Heart right ventricle (tissue), 16 donors: ENCODE results near the gene COL23A1. TPM values are rescaled to one million over a fixed set of nuclear protein-coding genes. Genes with fewer than 3 reads are reported as not detected.

Experiments used
- ATAC-seq, 8 donors: fragments of 200-7000 bp; cut with Tn5 transposase; one replicate each; pipeline ENCODE4 v1.9.1; 2020; ENCODE audit warnings: mild to moderate bottlenecking in 8 of 8, moderate library complexity in 8 of 8, moderate number of reproducible peaks in 1 of 8
- DNase-seq, 2 donors: peaks; one replicate each; pipeline ENCODE4 v3.0.0-alpha.2; 2020
- H3K27ac ChIP-seq, 10 donors: fragments of 200-600 bp; sonication (generic) in 2 of 10; one replicate each; pipeline versions ENCODE4 v1.5.0 to v1.8.0; 2020 to 2022; ENCODE audit warnings: mild to moderate bottlenecking in 3 of 10
- H3K27me3 ChIP-seq, 7 donors: fragments of 200-600 bp; one replicate each; pipeline ENCODE4 v1.8.0; 2021 to 2022; ENCODE audit warnings: mild to moderate bottlenecking in 2 of 7
- H3K36me3 ChIP-seq, 9 donors: fragments of 200-600 bp; sonication (generic) in 1 of 9; one replicate each; pipeline versions ENCODE4 v1.5.0 to v1.8.0; 2020 to 2022; ENCODE audit warnings: mild to moderate bottlenecking in 2 of 9
- H3K4me1 ChIP-seq, 9 donors: fragments of 200-600 bp; sonication (generic) in 1 of 9; one replicate each; pipeline versions ENCODE4 v1.5.0 to v1.8.0; 2020 to 2022; ENCODE audit warnings: mild to moderate bottlenecking in 4 of 9
- H3K4me3 ChIP-seq, 10 donors: fragments of 200-600 bp; sonication (generic) in 2 of 10; one replicate each; pipeline versions ENCODE4 v1.5.0 to v1.8.0; 2020 to 2022; ENCODE audit warnings: mild to moderate bottlenecking in 7 of 10, moderate library complexity in 2 of 10
- H3K9me3 ChIP-seq, 11 donors: fragments of 200-600 bp in 10 of 11; sonication (generic) in 2 of 11; one replicate each; pipeline versions ENCODE4 v1.5.0 to v1.8.0; 2013 to 2022; ENCODE audit warnings: mild to moderate bottlenecking in 2 of 11, control low read depth in 1 of 11, moderate library complexity in 1 of 11
- whole genome bisulfite sequencing, 2 donors: extraction: QIAGEN DNeasy Blood & Tissue Kit; methylation state at CpG; one replicate each; pipeline ENCODE4 v1.1.7; 2013; ENCODE audit warnings: inconsistent platforms in 1 of 2; 5-methylcytosine and 5-hydroxymethylcytosine counted together
- intact Hi-C, 10 donors: fragments of 100-400 bp; cut with DNase I; formaldehyde crosslinking; loops; one replicate each; pipeline versions ENCODE4 v1.11.1 to v1.14.2; 2022
- polyA plus RNA-seq, 2 donors: library from polyadenylated mRNA; stranded (reverse); fragments of 200-250 nt; gene quantifications; one replicate each; pipeline ENCODE4 v1.2.3, GENCODE V29; 2013
- total RNA-seq, 10 donors: library from RNA; stranded (reverse); fragmentation: NEBNext Ultra II Directional in 3 of 10; extraction: Animal tissue kit (Norgen Biotek cat#: 25700) in 3 of 10; gene quantifications; one replicate each; pipeline versions ENCODE4 v1.2.1 to v1.2.4, GENCODE V29; 2021 to 2023
- TF ChIP-seq, protein P1 (sequence below), 9 donors: fragments of 200-600 bp; sonication (generic) in 2 of 9; IDR thresholded peaks; one replicate each; pipeline versions ENCODE4 v1.5.0 to v1.8.0; 2021 to 2022; ENCODE audit warnings: antibody characterized with exemption in 9 of 9, mild to moderate bottlenecking in 5 of 9, moderate library complexity in 1 of 9
- donor health status: Arrhythmogenic right ventricular cardiomyopathy.
- donor health status: ischemic (EF 13 %, LVEDD 7.1; RV severe dilation, severe dysfunction).
- donor health status: healthy with polysubstance abuse.
- donor health status: DM: no; HTN: yes; CAD: no.
- donor health status: DM: no; HTN: no; CAD: no.
- donor health status: ischemic (EF 25% LVEDD 6.9; RV normal size, moderate dysfunction).
- donor health status: ischemic (EF 25% LVEDD 5.7; RV mildly dilated, moderate dysfunction).
- donor health status: healthy.
- donor health status: DM: yes; HTN: yes; CAD: no.
- donor health status: Ischemic cardiomyopathy.
- donor health status: ischemic (EF 35%, LVEDD 5.7; RV mildly dilated, moderate dysfunction).
- donor health status: nonischemic (EF 11% LVEDD 7.7; RV severe dilation, severe dysfunction).
- donor health status: DM: yes; HTN: yes; CAD: no.
- donor health status: PGD.
- donor health status: ischemic (EF 29% LVEDD 5.4; RV normal size, mild dysfunction).
- donor health status: nonischemic (EF 23%, LVEDD 6.1; RV moderate dilation, normal function).

COL23A1 gene
- total and polyA plus RNA-seq, 12 donors = 8.9 to 29.0 (median 16.2) TPM

DNA sequence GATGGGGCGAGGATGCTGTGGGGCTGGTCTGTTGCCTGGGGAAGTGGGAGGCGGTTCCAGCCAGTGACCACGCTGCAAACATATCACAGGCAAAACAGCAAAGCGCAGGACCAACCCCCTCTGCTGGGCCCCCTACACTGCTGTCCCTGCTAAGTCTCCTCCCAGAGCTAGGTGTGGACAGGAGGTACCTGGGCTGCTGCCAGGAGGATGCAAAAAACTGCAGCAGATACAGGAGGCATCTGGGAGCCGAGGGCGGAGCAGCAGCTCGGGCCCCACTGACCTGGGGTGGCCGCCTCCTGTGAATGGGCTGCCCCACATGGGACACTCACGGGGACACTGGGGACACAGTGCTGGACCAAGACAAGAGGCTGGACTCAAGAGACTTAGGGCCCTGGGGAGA, 309.6 kb downstream of the COL23A1 start:
- no peak overlapping the region for H3K27ac ChIP-seq
- 72 to 85% methylated on average over 9 of the region's 9 CpGs for WGBS, 2 donors
- intact Hi-C loops = loop anchor here (1.0 to 10.0 kb wide), 12 partner anchors 174 to 1212 kb away; partner anchors contain the start of gene COL23A1 (in 8 of the 10)
- no peak overlapping the region for H3K4me3 ChIP-seq
- H3K9me3 ChIP-seq = peaks cover 0 to 18% (median 8%) of the 10 kb centered on the region in 11 donors
- DNase-seq (no peak), ATAC-seq (peak in 1 of 8 donors; percentile 5)
- TF ChIP-seq, protein P1, sequence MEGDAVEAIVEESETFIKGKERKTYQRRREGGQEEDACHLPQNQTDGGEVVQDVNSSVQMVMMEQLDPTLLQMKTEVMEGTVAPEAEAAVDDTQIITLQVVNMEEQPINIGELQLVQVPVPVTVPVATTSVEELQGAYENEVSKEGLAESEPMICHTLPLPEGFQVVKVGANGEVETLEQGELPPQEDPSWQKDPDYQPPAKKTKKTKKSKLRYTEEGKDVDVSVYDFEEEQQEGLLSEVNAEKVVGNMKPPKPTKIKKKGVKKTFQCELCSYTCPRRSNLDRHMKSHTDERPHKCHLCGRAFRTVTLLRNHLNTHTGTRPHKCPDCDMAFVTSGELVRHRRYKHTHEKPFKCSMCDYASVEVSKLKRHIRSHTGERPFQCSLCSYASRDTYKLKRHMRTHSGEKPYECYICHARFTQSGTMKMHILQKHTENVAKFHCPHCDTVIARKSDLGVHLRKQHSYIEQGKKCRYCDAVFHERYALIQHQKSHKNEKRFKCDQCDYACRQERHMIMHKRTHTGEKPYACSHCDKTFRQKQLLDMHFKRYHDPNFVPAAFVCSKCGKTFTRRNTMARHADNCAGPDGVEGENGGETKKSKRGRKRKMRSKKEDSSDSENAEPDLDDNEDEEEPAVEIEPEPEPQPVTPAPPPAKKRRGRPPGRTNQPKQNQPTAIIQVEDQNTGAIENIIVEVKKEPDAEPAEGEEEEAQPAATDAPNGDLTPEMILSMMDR (IDR thresholded peaks at IDR 0.05) = no peak
- H3K36me3 ChIP-seq = no peaks in the 10 kb centered on the region
- peaks cover 0 to 23% (median 10%) of the 10 kb centered on the region in 9 donors for H3K4me1 ChIP-seq
- H3K27me3 ChIP-seq = peaks cover 0 to 21% (median 3%) of the 10 kb centered on the region in 7 donors

DNA sequence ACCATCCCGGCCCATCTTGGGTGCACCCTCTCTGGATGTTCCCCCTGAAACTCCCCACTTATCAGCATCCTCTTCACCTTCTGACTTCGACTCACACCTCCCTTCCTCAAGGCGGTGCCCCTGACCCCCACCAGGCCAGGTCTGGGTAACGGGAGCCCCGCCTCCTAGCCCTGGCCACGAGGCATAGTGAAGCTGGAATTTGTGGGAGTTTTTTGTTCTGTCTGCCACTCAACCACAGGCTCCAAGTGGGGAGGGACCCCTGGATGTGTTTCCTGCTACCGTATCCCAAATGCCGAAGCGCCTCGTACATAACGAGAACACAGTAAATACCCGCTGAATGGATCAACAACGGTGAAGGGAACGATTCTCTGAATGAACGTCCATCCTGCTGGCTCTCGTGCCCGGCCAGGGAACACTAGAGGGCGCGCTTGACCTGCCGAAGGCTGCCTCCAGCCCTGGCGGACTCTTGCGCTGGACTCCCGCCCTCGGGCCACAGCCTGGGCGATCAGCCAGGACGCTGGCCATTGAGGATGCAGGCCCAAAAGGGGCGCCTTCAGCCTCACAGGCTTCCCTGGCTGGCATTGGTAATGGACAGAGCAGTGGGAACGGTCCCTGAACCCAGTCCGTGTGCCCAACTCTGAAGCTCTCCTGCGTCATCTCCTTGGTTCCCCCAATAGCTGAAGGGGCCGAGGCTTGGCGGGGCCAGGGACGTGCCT, 310.3 kb downstream of the COL23A1 start:
- H3K4me3 ChIP-seq = no peak overlapping the region
- peaks cover 0 to 21% (median 8%) of the 10 kb centered on the region in 11 donors for H3K9me3 ChIP-seq
- DNase-seq (peak; percentile 89 to 93), ATAC-seq (peak; percentile 87 to 97 (median 93))
- peaks cover 0 to 16% (median 4%) of the 10 kb centered on the region in 9 donors for H3K4me1 ChIP-seq
- H3K36me3 ChIP-seq = no peaks in the 10 kb centered on the region
- WGBS, 2 donors = 18 to 21% methylated on average over 33 of the region's 33 CpGs
- TF ChIP-seq, protein P1 (IDR thresholded peaks at IDR 0.05) = peak; percentile 87 to 98 (median 96)
- peaks cover 0 to 21% (median 3%) of the 10 kb centered on the region in 7 donors for H3K27me3 ChIP-seq
- intact Hi-C loops = loop anchor here (1.0 to 10.0 kb wide), 13 partner anchors 175 to 1212 kb away; partner anchors contain the start of gene COL23A1 (in 9 of the 10)
- H3K27ac ChIP-seq = no peak overlapping the region

DNA sequence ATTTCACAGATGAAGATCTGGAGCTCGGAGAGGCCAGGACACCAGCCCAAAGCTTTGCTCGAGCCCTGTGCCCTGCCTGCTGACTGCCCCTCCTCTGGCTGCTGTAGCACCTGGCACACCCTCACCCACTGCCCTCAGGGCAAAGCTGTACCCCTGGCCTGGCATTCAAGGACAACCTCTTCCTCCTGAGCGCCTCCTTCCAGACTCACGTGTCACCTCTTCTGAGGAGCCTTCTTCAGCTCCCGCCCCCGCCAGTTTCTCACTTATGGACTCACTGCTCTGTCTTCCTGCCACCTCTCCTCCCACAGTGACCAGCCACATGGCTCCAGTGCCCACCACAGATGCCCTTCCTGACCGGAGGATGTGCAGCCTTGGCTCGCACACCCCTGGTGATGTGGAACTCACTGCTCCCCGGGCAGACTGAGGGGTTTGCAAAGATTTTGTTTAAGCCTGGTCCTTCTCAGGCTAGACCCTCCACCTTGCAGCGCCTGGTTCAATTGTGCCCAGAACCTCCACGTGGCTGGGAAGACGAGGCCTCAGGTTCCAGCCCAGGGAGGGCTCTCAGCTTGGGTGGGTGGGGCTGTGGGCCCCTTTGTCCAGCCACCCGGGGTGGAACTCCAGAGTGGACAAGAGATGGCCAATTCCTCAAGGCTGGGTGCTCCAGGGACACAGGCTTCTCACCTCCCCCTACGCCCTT, 311.0 kb downstream of the COL23A1 start:
- peaks cover 0 to 19% (median 6%) of the 10 kb centered on the region in 11 donors for H3K9me3 ChIP-seq
- H3K4me3 ChIP-seq = no peak overlapping the region
- WGBS, 2 donors = 80 to 87% methylated on average over 14 of the region's 14 CpGs
- H3K27me3 ChIP-seq = peaks cover 0 to 21% (median 3%) of the 10 kb centered on the region in 7 donors
- DNase-seq (no peak), ATAC-seq (peak in 2 of 8 donors; percentile 3)
- TF ChIP-seq, protein P1 (IDR thresholded peaks at IDR 0.05) = no peak
- H3K4me1 ChIP-seq = peaks cover 0 to 14% (median 3%) of the 10 kb centered on the region in 9 donors
- no peaks in the 10 kb centered on the region for H3K36me3 ChIP-seq
- intact Hi-C loops = loop anchor here in 3 of 10 donors (2.0 to 10.0 kb wide), 4 partner anchors 272 to 566 kb away; partner anchors contain the start of gene COL23A1 (in 1 of the 3)
- no peak overlapping the region for H3K27ac ChIP-seq

DNA sequence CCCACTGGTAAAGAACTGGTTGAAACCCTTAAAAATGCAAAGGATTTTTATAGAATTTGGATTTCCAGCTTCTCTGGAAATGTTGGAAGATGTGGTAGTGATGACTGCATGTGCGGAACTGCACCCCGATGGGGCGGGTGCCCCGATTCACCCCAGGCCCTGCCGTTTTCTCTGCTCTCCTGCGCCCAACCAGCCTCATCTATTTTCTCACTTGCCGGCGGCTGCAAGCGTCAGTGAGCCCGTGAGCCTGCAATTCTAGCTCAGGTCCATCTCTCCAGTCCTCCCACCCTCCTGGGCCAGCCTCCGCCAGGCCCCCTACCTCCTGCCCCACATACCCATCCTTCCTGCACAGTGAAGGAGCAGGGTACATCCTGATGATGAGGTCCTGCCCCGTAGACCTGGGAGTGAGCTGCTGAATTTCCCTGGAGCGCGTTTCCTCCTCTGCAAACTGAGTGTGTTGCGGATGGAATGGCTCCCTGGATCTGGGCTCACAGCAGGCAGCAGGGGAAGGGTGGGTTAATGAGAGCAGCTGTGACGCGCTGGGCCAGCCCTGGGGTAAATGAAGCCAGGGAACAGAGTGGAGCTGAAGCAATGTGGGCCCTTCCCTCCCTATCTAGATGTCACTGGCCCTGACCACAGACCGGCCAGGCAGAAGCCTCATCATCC, 311.7 kb downstream of the COL23A1 start:
- H3K27ac ChIP-seq = no peak overlapping the region
- DNase-seq = no peak
- H3K9me3 ChIP-seq = peaks cover 0 to 12% (median 0%) of the 10 kb centered on the region in 11 donors
- no peak for ATAC-seq
- WGBS, 2 donors = 76 to 83% methylated on average over 18 of the region's 18 CpGs
- intact Hi-C loops = loop anchor here in 3 of 10 donors (2.0 to 10.0 kb wide), 4 partner anchors 272 to 566 kb away; partner anchors contain the start of gene COL23A1 (in 1 of the 3)
- TF ChIP-seq, protein P1 (IDR thresholded peaks at IDR 0.05) = no peak
- H3K4me1 ChIP-seq = peaks cover 0 to 14% (median 3%) of the 10 kb centered on the region in 9 donors
- H3K36me3 ChIP-seq = no peaks in the 10 kb centered on the region
- H3K27me3 ChIP-seq = peaks cover 0 to 21% (median 3%) of the 10 kb centered on the region in 7 donors
- no peak overlapping the region for H3K4me3 ChIP-seq
